Stimulated activated CD4-positive, alpha-beta T cell treated with anti-CD3 and anti-CD28 coated beads, Interleukin-12 subunit alpha, Interleukin-12 subunit beta, amount 100 ng/mL, for 24 hours (primary cell): ENCODE measurements around the gene CCRL2.

Source experiments
- DNase-seq, 2 experiments: peaks; one replicate each; pipeline ENCODE4 v3.0.0-alpha.2; 2020; ENCODE audit warnings: low read depth in 2 of 2

CCRL2 gene

GRCh38 chr3:46456118-46456517 is 49.1 kb downstream of the CCRL2 start:
- no peak for DNase-seq
